Amygdala (tissue), 56 donors: ENCODE results near the gene ZFP69.

Source experiments
- DNase-seq, 56 donors: peaks; one replicate each; lab custom pipeline; 2025; lab: John Stamatoyannopoulos, UW

Gene ZFP69

DNA sequence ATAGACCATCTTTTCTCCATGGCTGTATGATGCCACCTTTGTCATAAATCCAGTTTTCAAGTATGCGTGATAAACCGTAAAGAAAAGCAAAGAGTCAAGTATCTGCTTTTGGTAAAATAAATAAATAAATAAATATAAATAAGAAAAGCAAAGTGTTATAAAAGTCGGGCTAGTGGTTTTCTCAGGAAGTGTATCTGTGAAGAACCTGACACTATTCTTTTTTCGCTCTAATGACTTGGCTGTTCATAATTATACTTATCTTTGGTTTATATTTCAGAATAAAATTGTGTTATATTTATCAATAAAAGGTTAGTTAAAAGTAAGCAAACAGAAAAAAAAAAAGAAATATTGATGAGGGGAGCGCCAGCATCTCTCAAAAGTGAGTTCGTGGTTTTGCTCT lies 30.9 kb downstream of the ZFP69 start:
- DNase-seq, result no peak

DNA sequence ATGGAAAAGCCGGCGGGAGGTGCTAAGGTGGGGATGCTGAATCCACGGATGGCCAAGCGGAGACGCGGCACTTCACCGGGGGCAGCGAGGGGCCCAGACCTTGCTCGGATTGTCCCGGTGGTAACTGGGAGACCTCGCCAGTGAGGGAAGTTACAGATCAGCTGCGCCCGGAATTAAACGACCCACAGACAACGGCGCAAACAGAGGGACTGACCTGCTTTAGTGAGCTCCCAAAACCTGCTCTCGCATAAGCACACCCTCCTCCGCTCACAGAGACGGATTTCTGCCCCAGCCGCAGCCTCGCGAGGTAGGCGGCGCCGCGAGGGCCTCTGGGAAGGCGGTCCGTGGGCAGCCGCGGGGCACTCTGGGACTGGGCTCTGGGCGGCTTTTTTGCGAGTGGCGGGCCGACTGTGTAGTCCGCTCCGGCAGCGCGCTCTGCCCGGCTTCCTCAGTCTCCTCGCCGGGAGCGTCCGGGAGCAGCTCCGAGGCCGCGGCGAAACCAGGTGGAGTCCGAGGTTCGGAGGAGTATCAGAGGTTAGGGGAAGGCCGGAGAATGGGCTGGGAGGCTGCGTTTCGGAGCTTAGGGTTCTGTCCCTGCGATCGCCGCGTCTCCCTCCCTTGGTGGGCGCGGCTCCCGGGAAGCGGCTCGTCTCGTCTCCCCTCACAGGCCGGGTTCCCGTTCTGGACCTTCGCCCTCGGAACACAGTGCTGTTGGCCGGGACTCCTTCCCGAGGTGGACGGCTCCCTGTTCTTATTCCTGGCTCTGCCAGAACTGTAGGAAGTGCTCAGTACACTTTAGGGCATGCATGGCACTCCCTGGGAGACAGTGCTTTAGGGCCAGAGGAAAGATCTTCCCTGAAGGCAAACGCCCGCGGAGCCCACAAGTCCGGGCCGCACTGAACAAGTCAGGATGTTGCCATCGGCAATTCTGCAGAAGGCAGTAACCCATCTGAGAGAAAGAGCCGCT lies 31.6 kb downstream of the ZFP69 start, which contains the start of gene EXO5:
EXO5 (plus strand) TSS at position 393 of the 967 bp plus-strand sequence. CDS start 5,778 bp downstream, outside the sequence.
- DNase-seq, result peak in 52 of 56 donors; percentile 5 to 84 (median 56)

DNA sequence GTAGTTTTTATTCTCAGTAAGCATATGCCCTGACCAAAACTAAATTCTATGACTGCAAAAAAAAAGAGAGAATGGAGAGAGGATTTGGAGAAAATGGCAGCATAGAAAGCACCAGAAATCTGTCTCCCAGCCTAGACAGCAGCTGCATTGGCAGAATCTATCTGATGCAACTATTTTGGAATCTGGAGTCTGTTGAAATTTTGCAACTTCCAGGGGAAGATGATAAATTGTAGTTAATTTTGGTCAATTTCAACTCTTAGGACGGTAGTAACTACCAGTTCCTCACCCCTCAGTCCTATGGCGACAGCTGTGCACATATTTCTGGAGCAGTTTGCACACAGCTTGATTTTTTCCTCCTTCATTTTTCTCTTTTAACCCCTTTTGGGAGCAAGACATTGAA lies 42.4 kb downstream of the ZFP69 start:
- no peak for DNase-seq

DNA sequence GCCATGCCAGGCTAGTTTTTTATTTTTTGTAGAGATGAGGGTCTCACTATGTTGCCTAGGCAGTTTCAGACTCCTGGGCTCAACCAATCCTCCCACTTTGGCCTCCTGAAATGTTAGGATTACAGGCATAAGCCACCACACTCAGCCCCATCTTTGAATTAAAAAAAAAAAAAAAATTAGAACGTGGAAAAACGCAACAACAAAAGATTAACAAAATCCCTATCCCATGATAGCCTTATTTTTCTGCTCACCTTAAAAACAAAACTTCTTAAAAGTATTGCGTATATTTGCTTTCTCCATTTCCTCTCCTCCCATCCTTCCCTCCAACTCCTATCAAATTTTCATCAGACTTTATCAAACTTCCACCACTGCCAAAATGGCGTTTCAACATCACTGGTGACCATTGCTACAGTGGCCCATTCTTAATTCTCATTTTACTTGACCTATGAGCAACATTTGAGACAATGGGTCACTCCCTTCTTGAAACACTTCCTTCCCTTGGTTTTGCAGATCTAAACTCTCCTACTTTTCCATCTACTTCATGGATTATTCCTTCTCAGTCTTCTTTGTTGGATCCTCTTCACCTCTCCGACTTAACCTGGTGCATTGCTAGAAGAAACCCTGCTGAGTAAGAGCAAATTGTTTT lies 53.8 kb downstream of the ZFP69 start:
- no peak for DNase-seq

DNA sequence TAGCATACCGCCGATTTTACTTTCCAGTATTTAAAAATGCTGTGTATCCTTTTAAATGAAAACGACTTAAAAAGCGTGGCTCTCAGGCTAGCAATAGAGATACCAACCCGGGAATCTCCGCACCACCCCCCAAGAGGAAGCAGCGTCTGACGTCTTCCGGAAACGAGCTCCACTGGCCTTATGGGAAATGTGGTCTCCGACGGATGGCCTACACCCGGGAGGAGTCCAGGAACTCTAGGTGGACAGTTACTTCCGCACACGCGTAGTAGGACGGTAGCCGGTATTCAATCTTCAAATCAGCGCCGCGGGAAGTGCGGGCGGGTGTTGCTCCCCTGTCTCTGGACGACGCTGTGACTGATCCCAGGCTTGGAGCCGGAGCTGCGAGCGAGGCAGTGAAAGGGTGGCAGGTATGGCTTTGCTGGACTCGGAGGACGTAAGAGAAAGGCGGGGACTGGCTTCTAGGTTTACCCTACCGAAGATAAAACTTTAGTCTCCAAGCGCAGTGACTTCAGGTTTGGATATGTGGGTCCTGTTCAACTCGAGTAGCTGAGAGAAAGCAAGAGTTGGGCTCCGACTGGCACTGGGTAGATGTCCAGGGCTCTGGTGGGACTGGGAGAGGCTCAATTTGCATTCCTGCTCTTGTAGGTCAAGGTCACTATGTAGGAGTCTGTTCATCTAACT lies 54.4 kb downstream of the ZFP69 start, which contains the start of gene ZNF684:
ZNF684 (plus strand) TSS at position 257 of the 681 bp plus-strand sequence. CDS start 1,530 bp downstream, outside the sequence.
- peak; percentile 52 to 93 (median 83) for DNase-seq

DNA sequence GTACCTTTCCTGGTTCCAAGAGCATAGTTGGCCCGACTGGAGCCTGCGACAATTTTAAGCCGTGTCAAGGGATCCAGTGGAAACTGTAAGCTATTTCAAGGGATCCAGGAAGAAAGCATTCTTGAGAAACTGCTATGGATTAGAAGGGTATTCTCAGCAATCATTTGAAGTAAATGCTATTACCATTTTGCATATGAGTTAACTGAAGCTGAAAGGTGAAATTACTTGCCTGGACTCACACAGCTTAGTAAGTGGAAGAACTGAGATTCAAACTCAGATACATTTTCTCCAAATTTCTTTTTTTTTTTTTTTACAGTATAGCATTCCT lies 54.9 kb downstream of the ZFP69 start:
- DNase-seq, result no peak

DNA sequence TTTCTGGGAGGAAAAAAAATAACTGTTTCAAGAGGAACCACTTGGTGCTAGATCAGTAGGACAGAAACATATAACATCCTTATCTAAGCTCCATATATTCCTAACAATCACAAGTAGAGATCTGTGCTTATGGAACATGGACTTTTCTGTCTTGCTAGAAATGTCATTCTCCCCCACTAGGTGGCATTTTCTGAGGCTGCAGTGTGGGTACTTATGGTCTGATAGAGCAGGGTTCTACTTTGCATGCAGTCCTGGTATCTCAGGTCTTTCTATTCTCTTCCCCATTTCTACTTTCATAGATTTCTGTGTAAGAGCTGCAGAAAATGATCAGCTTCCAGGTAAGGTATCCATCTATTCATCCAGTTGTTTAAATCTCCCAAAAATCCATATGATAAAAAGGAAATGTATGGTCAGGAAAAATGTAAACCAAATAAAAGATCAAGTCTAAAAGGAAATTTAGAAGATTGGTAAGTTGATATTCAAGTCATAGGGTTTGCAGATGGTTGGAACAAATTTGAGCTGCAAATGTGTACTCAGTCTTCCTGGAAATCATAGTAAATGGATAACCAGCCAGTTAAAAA lies 55.8 kb downstream of the ZFP69 start:
- DNase-seq, result peak in 4 of 56 donors; percentile 2 to 33 (median 16)

DNA sequence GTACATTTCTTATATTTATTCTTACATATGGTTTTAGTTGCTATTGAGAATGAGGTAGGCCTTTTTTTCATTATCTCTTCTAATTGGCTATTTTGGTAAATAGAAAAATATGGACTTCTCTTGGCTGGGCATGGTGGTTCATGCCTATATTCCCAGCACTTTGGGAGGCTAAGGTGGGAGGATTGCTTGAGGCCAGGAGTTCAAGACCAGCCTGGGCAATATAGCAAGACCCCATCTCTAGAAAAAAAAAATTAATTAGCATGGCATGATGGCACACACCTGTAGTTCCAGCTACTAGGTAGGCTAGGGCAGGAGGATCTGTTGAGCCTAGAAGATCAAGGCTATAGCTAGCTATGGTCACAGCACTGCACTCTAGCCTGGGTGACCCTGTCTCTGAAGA lies 57.5 kb downstream of the ZFP69 start:
- DNase-seq, result no peak

DNA sequence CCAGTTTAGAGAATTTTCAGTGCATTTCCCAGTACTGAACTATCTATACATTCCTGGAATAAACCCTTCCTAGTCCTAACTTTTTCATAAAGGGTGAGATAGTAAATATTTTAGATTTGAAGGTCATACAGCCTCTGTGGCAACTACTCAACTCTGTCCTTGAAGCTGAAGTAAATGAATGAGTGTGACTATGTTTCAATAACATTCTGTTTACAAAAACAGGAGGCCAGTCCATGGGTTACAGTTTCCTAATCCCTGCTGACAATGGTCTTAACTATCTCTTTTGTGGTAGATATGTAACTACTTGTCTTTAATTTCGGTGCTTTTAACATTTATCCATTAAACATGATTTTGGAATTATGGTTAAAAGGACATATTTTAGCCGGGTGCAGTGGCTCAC lies 58.6 kb downstream of the ZFP69 start:
- no peak for DNase-seq

DNA sequence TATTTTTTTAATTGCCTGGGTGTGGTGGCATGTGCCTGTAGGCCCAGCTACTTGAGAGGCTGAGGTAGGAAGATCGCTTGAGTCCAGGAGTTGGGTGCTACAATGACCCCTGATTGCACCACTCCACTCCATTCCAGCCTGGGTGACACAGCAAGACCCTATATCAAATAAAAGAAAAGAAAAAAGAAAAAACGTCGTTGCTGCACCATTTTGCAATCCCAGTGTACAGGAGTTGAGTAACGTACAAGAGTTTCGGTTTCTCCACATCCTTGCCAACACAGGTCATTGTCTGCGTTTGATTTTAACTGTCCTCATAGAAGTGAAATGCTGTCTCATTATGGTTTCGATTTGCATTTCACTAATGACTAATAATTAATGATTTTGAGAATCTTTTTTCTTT lies 62.2 kb downstream of the ZFP69 start:
- no peak for DNase-seq
